Gastroesophageal sphincter (tissue), 4 donors: Measurements from ENCODE around the gene ACSF2. TPM values are rescaled to one million over a fixed set of nuclear protein-coding genes. Genes with fewer than 3 reads are reported as not detected.

ENCODE experiments used
- ATAC-seq: fragments of 150-250 bp; one replicate; pipeline ENCODE4 v1.9.1; 2016; ENCODE audit warnings: mild to moderate bottlenecking, moderate library complexity
- H3K27ac ChIP-seq, 4 donors: fragments of 200-600 bp; sonication (generic) in 3 of 4; 1 replicate in 3 of 4; 2 replicates in 1 of 4; pipeline ENCODE4 v1.5.1; 2016 to 2019
- H3K27me3 ChIP-seq: fragments of 200-600 bp; sonication (generic); one replicate; pipeline ENCODE4 v1.5.1; 2019
- H3K36me3 ChIP-seq, 2 donors: fragments of 200-600 bp; sonication (generic); one replicate each; pipeline ENCODE4 v1.5.1; 2019; ENCODE audit warnings: control low read depth in 1 of 2
- H3K4me1 ChIP-seq, 3 donors: fragments of 200-600 bp; sonication (generic); 1 replicate in 2 of 3; 2 replicates in 1 of 3; pipeline ENCODE4 v1.5.1; 2016 to 2019; ENCODE audit warnings: control low read depth in 2 of 3
- H3K4me3 ChIP-seq, 2 donors: fragments of 200-600 bp; sonication (generic); one replicate each; pipeline ENCODE4 v1.5.1; 2019; ENCODE audit warnings: mild to moderate bottlenecking in 1 of 2, moderate library complexity in 1 of 2
- H3K9me3 ChIP-seq, 3 donors: fragments of 200-600 bp; sonication (generic); one replicate each; pipeline ENCODE4 v1.5.1; 2017 to 2019; ENCODE audit warnings: control low read depth in 2 of 3
- CTCF ChIP-seq, 4 experiments: fragments of 200-600 bp in 2 of 4; fragments of 450-650 bp in 2 of 4; sonication (generic) in 1 of 4; IDR thresholded peaks; one replicate each; pipeline ENCODE4 v1.5.1; 2017 to 2019; ENCODE audit warnings: antibody characterized with exemption in 4 of 4, mild to moderate bottlenecking in 2 of 4, moderate library complexity in 2 of 4
- EP300 ChIP-seq: sonication (generic); formaldehyde crosslinking; IDR thresholded peaks from one replicate; pipeline ENCODE4 v1.6.1; 2017; ENCODE audit warnings: antibody characterized with exemption, mild to moderate bottlenecking
- POLR2A ChIP-seq, 2 donors: fragments of 450-650 bp; IDR thresholded peaks; one replicate each; pipeline ENCODE4 v1.6.1; 2017; ENCODE audit warnings: antibody characterized with exemption in 2 of 2, mild to moderate bottlenecking in 2 of 2, moderate library complexity in 1 of 2
- POLR2AphosphoS5 ChIP-seq: sonication (generic); formaldehyde crosslinking; IDR thresholded peaks from one replicate; pipeline ENCODE4 v1.6.1; 2017; ENCODE audit warnings: antibody characterized with exemption
- WGBS, 2 donors: methylation state at CpG; one replicate each; pipeline ENCODE4 v1.1.5; 2018; ENCODE audit warnings: low coverage in 1 of 2; 5-methylcytosine and 5-hydroxymethylcytosine counted together
- total RNA-seq, 4 donors: library from RNA; depleted of rRNA; stranded (reverse); fragments of >200 nt; gene quantifications; one replicate each; pipeline ENCODE4 v1.1.0, GENCODE V29; 2016

Gene ACSF2
- total RNA-seq, 4 donors from 2014 or later = 11.5 to 23.3 (median 16.1) TPM

- Histone ChIP-seq H3K4me3 (no peak overlapping the region), H3K4me1 (no peaks in the 10 kb centered on the region), H3K9me3 (no peaks in the 10 kb centered on the region), H3K27me3 (no peaks in the 10 kb centered on the region), H3K27ac (no peak overlapping the region), H3K36me3 (peaks cover 0 to 14% of the 10 kb centered on the region in 2 donors)
- TF ChIP-seq EP300 (no peak), CTCF (IDR thresholded peaks at IDR 0.05) (no peak), POLR2A (IDR thresholded peaks at IDR 0.05) (no peak), POLR2AphosphoS5 (no peak)
- WGBS, 2 donors = 86 to 87% methylated on average over 10 of the region's 10 CpGs
- ATAC-seq = no peak
These were observed 26.7 kb downstream of the ACSF2 start for GRCh38 chr17:50452630-50453300.

GRCh38 chr17:50453901-50454300, 27.9 kb downstream of the ACSF2 start:
- WGBS, 2 donors = 75 to 82% methylated on average over 3 of the region's 3 CpGs
- TF ChIP-seq CTCF (IDR thresholded peaks at IDR 0.05) = no peak
- no peak for TF ChIP-seq EP300
- no peak for TF ChIP-seq POLR2A (IDR thresholded peaks at IDR 0.05)
- TF ChIP-seq POLR2AphosphoS5 = no peak
- Histone ChIP-seq H3K27me3 (no peaks in the 10 kb centered on the region), H3K4me3 (no peak overlapping the region), H3K36me3 (peaks cover 0 to 14% of the 10 kb centered on the region in 2 donors), H3K9me3 (no peaks in the 10 kb centered on the region), H3K27ac (no peak overlapping the region), H3K4me1 (no peaks in the 10 kb centered on the region)
- ATAC-seq = no peak

GRCh38 chr17:50457621-50458020, 31.6 kb downstream of the ACSF2 start:
- H3K9me3 ChIP-seq = no peaks in the 10 kb centered on the region
- WGBS, 2 donors = 87 to 95% methylated on average over 4 of the region's 4 CpGs
- H3K27ac ChIP-seq = no peak overlapping the region
- peaks cover 0 to 32% of the 10 kb centered on the region in 2 donors for H3K36me3 ChIP-seq
- H3K4me1 ChIP-seq = no peaks in the 10 kb centered on the region
- H3K27me3 ChIP-seq = no peaks in the 10 kb centered on the region
- TF ChIP-seq POLR2AphosphoS5 (no peak), CTCF (IDR thresholded peaks at IDR 0.05) (no peak), EP300 (no peak), POLR2A (IDR thresholded peaks at IDR 0.05) (no peak)
- no peak for ATAC-seq
- no peak overlapping the region for H3K4me3 ChIP-seq

GRCh38 chr17:50458270-50458669, 32.3 kb downstream of the ACSF2 start:
- Histone ChIP-seq H3K4me3 (no peak overlapping the region), H3K27me3 (no peaks in the 10 kb centered on the region), H3K27ac (no peak overlapping the region), H3K36me3 (peaks cover 0 to 38% of the 10 kb centered on the region in 2 donors), H3K4me1 (no peaks in the 10 kb centered on the region), H3K9me3 (no peaks in the 10 kb centered on the region)
- 65 to 73% methylated on average over 3 of the region's 3 CpGs for WGBS, 2 donors
- TF ChIP-seq CTCF (IDR thresholded peaks at IDR 0.05) (no peak), POLR2AphosphoS5 (no peak), EP300 (no peak), POLR2A (IDR thresholded peaks at IDR 0.05) (no peak)
- no peak for ATAC-seq
